ENCODE measurements around the gene TAS2R31.
A peak's percentile ranks its signal among the peaks of the same experiment; 100 is the strongest.
"Not testable (repeated sequence)": the region's sequence is repeated elsewhere in the genome, so short reads cannot be mapped to it uniquely, and the experiment has no call there.

Gene TAS2R31

GRCh38 chr12:11031307-11031706, at the start of gene TAS2R31:
TSS of gene TAS2R31 (minus strand) at chr12:11031407. CDS start at chr12:11031335, 72 bp downstream.
- no peak for DNase-seq

- DNase-seq = no peak
Measured at GRCh38 chr12:11078246-11078645, 47.0 kb upstream of the TAS2R31 start.

- DNase-seq = no peak
Measured at GRCh38 chr12:11075642-11076041, 44.4 kb upstream of the TAS2R31 start.

- no peak for DNase-seq
Measured at GRCh38 chr12:11071414-11071813, 40.2 kb upstream of the TAS2R31 start.

GRCh38 chr12:11070999-11071398, 39.8 kb upstream of the TAS2R31 start:
- no peak for DNase-seq

GRCh38 chr12:11069854-11070365, 38.7 kb upstream of the TAS2R31 start:
- peak in 1 of 2 donors; percentile 3 for DNase-seq

GRCh38 chr12:11067514-11067913, 36.3 kb upstream of the TAS2R31 start:
- no peak for DNase-seq

GRCh38 chr12:11062194-11062593, 31.0 kb upstream of the TAS2R31 start, which contains the start of gene TAS2R46:
TSS of gene TAS2R46 (minus strand) at chr12:11062294. CDS start at chr12:11062294, 0 bp downstream.
- DNase-seq = not testable (repeated sequence)

- DNase-seq = peak in 1 of 2 donors; percentile 8
Measured at GRCh38 chr12:11059784-11060183, 28.6 kb upstream of the TAS2R31 start.

- no peak for DNase-seq
Measured at GRCh38 chr12:11059041-11059440, 27.8 kb upstream of the TAS2R31 start.

GRCh38 chr12:11055306-11055705, 24.1 kb upstream of the TAS2R31 start:
- no peak for DNase-seq

- not testable (repeated sequence) for DNase-seq
Measured at GRCh38 chr12:11049806-11050531, 18.8 kb upstream of the TAS2R31 start.

GRCh38 chr12:11041366-11041765, 10.2 kb upstream of the TAS2R31 start:
- DNase-seq = not testable (repeated sequence)

- no peak for DNase-seq
Measured at GRCh38 chr12:11040162-11040561, 9.0 kb upstream of the TAS2R31 start.

GRCh38 chr12:11039171-11039570, 8.0 kb upstream of the TAS2R31 start:
- no peak for DNase-seq

- DNase-seq = not testable (repeated sequence)
Measured at GRCh38 chr12:11033959-11034358, 2.8 kb upstream of the TAS2R31 start.

GRCh38 chr12:11026118-11026517, 5.1 kb downstream of the TAS2R31 start:
- no peak for DNase-seq

GRCh38 chr12:11023387-11023786, 7.8 kb downstream of the TAS2R31 start:
- no peak for DNase-seq

- DNase-seq = no peak
Measured at GRCh38 chr12:11022520-11022919, 8.7 kb downstream of the TAS2R31 start, which contains the start of gene TAS2R19. TSS of gene TAS2R19 (minus strand) at chr12:11022620. CDS start at chr12:11022571, 49 bp downstream.

- no peak for DNase-seq
Measured at GRCh38 chr12:11016937-11017336, 14.3 kb downstream of the TAS2R31 start.

- DNase-seq = no peak
Measured at GRCh38 chr12:11015775-11016430, 15.3 kb downstream of the TAS2R31 start.

GRCh38 chr12:11014234-11014633, 17.0 kb downstream of the TAS2R31 start:
- DNase-seq = no peak

GRCh38 chr12:11007608-11008007, 23.6 kb downstream of the TAS2R31 start:
- no peak for DNase-seq

- no peak for DNase-seq
Measured at GRCh38 chr12:10998204-10998603, 33.0 kb downstream of the TAS2R31 start, which contains the start of gene TAS2R20. TSS of gene TAS2R20 (minus strand) at chr12:10998304. CDS start at chr12:10997875, 429 bp downstream.

Measured in inflammatory macrophage treated with lipopolysaccharide for 1 hour (primary cell).